Ovary (tissue), 9 donors: ENCODE results near the gene SGMS2. TPM values are rescaled to one million over a fixed set of nuclear protein-coding genes. Genes with fewer than 3 reads are reported as not detected.

Experiments used
- DNase-seq, 5 donors: peaks; one replicate each; pipeline ENCODE4 v3.0.0-alpha.2; 2019 to 2020
- H3K27ac ChIP-seq, 2 donors: fragments of 200-600 bp; one replicate each; pipeline versions ENCODE4 v1.5.1 to v1.8.0; 2019 to 2022
- H3K27me3 ChIP-seq: fragments of 200-600 bp; one replicate; pipeline ENCODE4 v1.8.0; 2022
- H3K36me3 ChIP-seq: fragments of 200-600 bp; sonication (generic); one replicate; pipeline ENCODE4 v1.5.1; 2019
- H3K4me1 ChIP-seq: one replicate; pipeline ENCODE4 v1.8.1; 2013; ENCODE audit warnings: mild to moderate bottlenecking, moderate library complexity; ENCODE audit not compliant: insufficient read depth
- H3K4me3 ChIP-seq: fragments of 200-600 bp; sonication (generic); one replicate; pipeline ENCODE4 v1.5.1; 2017
- H3K9me3 ChIP-seq, 2 donors: fragments of 200-600 bp in 1 of 2; sonication (generic) in 1 of 2; one replicate each; pipeline versions ENCODE4 v1.5.1 to v1.8.1; 2013 to 2019; ENCODE audit warnings: mild to moderate bottlenecking in 1 of 2, moderate library complexity in 1 of 2
- EP300 ChIP-seq: sonication (generic); formaldehyde crosslinking; IDR thresholded peaks from one replicate; pipeline ENCODE4 v1.6.1; 2017; ENCODE audit warnings: antibody characterized with exemption
- POLR2A ChIP-seq: fragments of 450-650 bp; IDR thresholded peaks from one replicate; pipeline ENCODE4 v1.6.1; 2017; ENCODE audit warnings: antibody characterized with exemption, mild to moderate bottlenecking, moderate library complexity
- WGBS, 3 donors: extraction: QIAGEN DNeasy Blood & Tissue Kit in 1 of 3; methylation state at CpG; one replicate each; pipeline versions ENCODE4 v1.1.5 to v1.1.7; 2013 to 2017; 5-methylcytosine and 5-hydroxymethylcytosine counted together
- intact Hi-C, 4 donors: fragments of 100-400 bp; cut with DNase I; formaldehyde crosslinking; loops; one replicate each; pipeline versions ENCODE4 v1.11.0 to v1.15.1; 2022 to 2023
- polyA plus RNA-seq, 2 donors: library from polyadenylated mRNA; stranded (reverse); fragments of 200-250 nt in 1 of 2; fragments of 350-450 nt in 1 of 2; fragmentation: Illumina TruSeq in 1 of 2; extraction: RNeasy Lipid Tissue Mini Kit (QIAGEN cat#74804) in 1 of 2; gene quantifications; one replicate each; pipeline ENCODE4 v1.2.3, GENCODE V29; 2013 to 2014
- total RNA-seq, 7 donors: library from RNA; depleted of rRNA in 2 of 7; stranded (reverse); fragments of >200 nt in 2 of 7; fragmentation: NEBNext Ultra II Directional in 3 of 7; extraction: Animal tissue kit (Norgen Biotek cat#: 25700) in 3 of 7; gene quantifications; one replicate each; pipeline versions ENCODE4 v1.1.0 to v1.2.4, GENCODE V29; 2016 to 2023
- TF ChIP-seq, protein P1 (sequence below), 3 donors: fragments of 450-650 bp in 2 of 3; fragments of 200-600 bp in 1 of 3; IDR thresholded peaks; one replicate each; pipeline versions ENCODE4 v1.5.1 to v1.8.0; 2016 to 2022; ENCODE audit warnings: antibody characterized with exemption in 3 of 3, mild to moderate bottlenecking in 1 of 3
- donor health status: DM: no; HTN: no; CAD: no; lungs with moderate emphysema.
- donor health status: DM: no; HTN: no; CAD: no.
- donor health status: Bipolar disorder and iron deficiency.
- donor health status: DM: yes; HTN: yes; CAD: no.
- donor health status: DM: no; HTN: no; CAD: no.
- donor health status: DM: yes; HTN: yes; CAD: no.

SGMS2 gene
- total and polyA plus RNA-seq, 9 donors: 1.2 to 156 (median 6.9) TPM

DNA sequence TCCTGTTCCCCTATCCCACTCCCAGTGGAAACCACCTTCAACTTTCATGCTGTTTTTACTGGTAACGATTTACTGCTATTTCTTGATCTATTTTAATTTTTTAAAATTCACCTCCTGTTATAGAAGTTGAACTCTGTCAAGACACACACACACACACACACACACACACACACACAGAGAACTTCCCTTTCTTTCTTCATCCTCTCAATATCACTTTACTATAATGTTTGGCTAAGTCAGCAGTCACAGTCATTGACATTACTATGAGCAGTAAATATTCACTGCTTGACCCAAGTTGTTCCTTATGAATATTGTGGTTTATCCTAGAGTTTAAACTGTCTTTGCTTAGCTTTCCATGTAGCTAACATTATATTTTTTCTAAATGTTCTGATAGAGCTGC, 24.0 kb upstream of the SGMS2 start:
- WGBS, 3 donors: 68 to 83% (median 73%) methylated on average over 1 of the region's 1 CpG
- intact Hi-C loops: no loop called here
- H3K4me1 ChIP-seq: no peaks in the 10 kb centered on the region
- no peak overlapping the region for H3K4me3 ChIP-seq
- TF ChIP-seq EP300 (no peak), POLR2A (no peak)
- TF ChIP-seq, protein P1, sequence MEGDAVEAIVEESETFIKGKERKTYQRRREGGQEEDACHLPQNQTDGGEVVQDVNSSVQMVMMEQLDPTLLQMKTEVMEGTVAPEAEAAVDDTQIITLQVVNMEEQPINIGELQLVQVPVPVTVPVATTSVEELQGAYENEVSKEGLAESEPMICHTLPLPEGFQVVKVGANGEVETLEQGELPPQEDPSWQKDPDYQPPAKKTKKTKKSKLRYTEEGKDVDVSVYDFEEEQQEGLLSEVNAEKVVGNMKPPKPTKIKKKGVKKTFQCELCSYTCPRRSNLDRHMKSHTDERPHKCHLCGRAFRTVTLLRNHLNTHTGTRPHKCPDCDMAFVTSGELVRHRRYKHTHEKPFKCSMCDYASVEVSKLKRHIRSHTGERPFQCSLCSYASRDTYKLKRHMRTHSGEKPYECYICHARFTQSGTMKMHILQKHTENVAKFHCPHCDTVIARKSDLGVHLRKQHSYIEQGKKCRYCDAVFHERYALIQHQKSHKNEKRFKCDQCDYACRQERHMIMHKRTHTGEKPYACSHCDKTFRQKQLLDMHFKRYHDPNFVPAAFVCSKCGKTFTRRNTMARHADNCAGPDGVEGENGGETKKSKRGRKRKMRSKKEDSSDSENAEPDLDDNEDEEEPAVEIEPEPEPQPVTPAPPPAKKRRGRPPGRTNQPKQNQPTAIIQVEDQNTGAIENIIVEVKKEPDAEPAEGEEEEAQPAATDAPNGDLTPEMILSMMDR (IDR thresholded peaks at IDR 0.05): no peak
- H3K9me3 ChIP-seq: no peaks in the 10 kb centered on the region
- no peaks in the 10 kb centered on the region for H3K36me3 ChIP-seq
- DNase-seq: no peak
- no peak overlapping the region for H3K27ac ChIP-seq
- no peaks in the 10 kb centered on the region for H3K27me3 ChIP-seq

DNA sequence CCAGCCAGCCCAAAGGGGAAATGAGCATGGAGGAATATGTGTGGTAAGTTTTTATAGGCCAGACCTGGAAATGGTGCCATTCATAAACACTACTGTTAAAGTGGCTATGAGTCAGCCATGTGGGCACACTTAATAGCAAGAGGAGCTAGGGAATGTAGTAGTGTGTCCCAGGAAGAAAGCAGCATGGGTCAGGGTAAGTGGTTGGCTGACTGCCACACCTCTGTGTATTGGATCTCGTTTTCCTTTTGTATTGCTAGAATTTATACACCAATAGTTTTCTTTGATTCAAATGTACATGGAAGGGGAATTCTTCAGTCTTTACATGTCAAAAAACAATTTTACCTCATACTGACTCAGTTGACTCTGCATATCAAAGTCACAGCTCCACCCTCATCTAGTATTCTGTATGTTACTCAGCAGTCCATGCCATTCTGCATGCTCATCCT, 22.9 kb upstream of the SGMS2 start:
- DNase-seq: no peak

DNA sequence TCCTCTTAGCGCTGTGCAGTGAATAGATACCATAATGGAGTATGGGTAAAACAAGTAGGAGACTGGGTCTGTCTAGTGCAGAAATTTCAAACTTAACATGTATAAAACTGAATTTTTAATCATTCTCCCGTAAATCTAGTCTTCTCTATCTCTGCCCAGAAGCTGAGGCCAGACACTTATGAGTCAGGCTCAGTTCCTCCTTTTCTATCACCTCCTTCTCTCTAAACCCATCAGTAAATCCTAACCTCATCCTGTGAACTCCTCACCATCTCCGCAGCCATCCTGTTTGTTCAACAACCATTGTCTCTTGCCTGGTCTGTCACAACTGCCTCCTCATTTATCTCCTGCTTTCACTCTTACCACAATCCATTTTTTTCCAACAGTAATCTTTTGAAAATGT, 19.8 kb upstream of the SGMS2 start:
- Histone ChIP-seq H3K9me3 (no peaks in the 10 kb centered on the region), H3K4me1 (no peaks in the 10 kb centered on the region), H3K27me3 (no peaks in the 10 kb centered on the region), H3K4me3 (no peak overlapping the region), H3K27ac (no peak overlapping the region), H3K36me3 (no peaks in the 10 kb centered on the region)
- 83 to 90% (median 88%) methylated on average over 3 of the region's 3 CpGs for WGBS, 3 donors
- TF ChIP-seq POLR2A: no peak
- TF ChIP-seq, protein P1 (IDR thresholded peaks at IDR 0.05): no peak
- no peak for TF ChIP-seq EP300
- DNase-seq: no peak
- intact Hi-C loops: no loop called here

More for the DNA sequence above, 22.9 kb upstream of the SGMS2 start:
- Histone ChIP-seq H3K4me1 (no peaks in the 10 kb centered on the region), H3K9me3 (no peaks in the 10 kb centered on the region), H3K27ac (no peak overlapping the region), H3K4me3 (no peak overlapping the region), H3K27me3 (no peaks in the 10 kb centered on the region), H3K36me3 (no peaks in the 10 kb centered on the region)
- TF ChIP-seq POLR2A (no peak), EP300 (no peak)
- TF ChIP-seq, protein P1 (IDR thresholded peaks at IDR 0.05): no peak
- intact Hi-C loops: no loop called here
- 54 to 63% (median 60%) methylated on average over 1 of the region's 1 CpG for WGBS, 3 donors

DNA sequence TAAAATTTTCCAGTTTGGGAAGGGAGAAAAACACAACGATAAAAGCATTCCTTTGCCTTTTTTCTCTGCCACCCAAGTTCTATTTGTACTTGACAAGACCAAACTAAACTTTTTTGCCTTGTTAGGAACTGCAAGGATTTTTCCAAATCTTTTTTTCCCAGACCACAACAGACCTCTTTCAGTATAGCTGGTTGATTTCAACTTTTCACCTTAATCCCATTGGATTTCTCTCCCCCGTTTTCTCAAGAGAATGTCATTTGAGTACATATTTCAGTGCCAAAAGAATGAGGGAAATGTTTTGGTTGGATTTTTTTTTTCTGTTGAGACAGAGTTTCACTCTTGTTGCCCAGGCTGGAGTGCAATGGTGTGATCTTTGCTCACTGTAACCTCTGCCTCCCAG, 18.5 kb upstream of the SGMS2 start:
- intact Hi-C loops: no loop called here
- 3 to 8% (median 6%) methylated on average over 2 of the region's 2 CpGs for WGBS, 3 donors
- H3K4me1 ChIP-seq: no peaks in the 10 kb centered on the region
- H3K27me3 ChIP-seq: no peaks in the 10 kb centered on the region
- H3K4me3 ChIP-seq: no peak overlapping the region
- no peak overlapping the region for H3K27ac ChIP-seq
- TF ChIP-seq, protein P1 (IDR thresholded peaks at IDR 0.05): no peak
- no peak for TF ChIP-seq POLR2A
- no peak for DNase-seq
- no peaks in the 10 kb centered on the region for H3K9me3 ChIP-seq
- no peaks in the 10 kb centered on the region for H3K36me3 ChIP-seq
